SK-N-SH (cell line): ENCODE data around the gene CDS1.
"Not testable (repeated sequence)": the region's sequence is repeated elsewhere in the genome, so short reads cannot be mapped to it uniquely, and the experiment has no call there.

ENCODE experiments used
- ELF1 ChIP-seq: IDR thresholded peaks from 2 replicates; pipeline ENCODE4 v1.4.0; 2012
- MEF2A ChIP-seq: IDR thresholded peaks from 2 replicates; pipeline ENCODE4 v1.4.0; 2012; ENCODE audit warnings: low read depth, borderline replicate concordance
- RAD21 ChIP-seq: IDR thresholded peaks from 2 replicates; pipeline ENCODE4 v1.6.1; 2012; ENCODE audit warnings: mild to moderate bottlenecking, low read length
- TF ChIP-seq, protein P1 (sequence below): fragments of 200-600 bp; sonication (generic); IDR thresholded peaks from 2 replicates; pipeline ENCODE4 v1.6.1; 2017; ENCODE audit warnings: antibody characterized with exemption, mild to moderate bottlenecking, moderate library complexity

DNA sequence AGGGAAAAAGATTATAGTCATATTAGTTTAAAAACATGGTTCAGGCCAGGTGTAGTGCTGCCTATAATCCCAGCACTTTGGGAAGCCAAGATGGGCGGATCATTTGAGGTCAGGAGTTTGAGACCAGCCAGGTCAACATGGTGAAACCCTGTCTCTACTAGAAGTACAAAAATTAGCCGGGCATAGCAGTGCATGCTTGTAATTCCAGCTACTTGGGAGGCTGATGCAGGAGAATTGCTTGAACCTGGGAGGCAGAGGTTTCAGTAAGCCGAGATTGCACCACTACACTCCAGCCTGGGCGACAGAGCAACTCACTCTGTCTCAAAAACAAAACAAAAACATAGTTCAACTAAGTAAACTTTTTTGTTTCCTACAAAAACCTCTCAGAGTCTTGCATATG, 99.7 kb downstream of the CDS1 start:
- TF ChIP-seq RAD21, MEF2A, ELF1: not testable (repeated sequence)
- TF ChIP-seq, protein P1, sequence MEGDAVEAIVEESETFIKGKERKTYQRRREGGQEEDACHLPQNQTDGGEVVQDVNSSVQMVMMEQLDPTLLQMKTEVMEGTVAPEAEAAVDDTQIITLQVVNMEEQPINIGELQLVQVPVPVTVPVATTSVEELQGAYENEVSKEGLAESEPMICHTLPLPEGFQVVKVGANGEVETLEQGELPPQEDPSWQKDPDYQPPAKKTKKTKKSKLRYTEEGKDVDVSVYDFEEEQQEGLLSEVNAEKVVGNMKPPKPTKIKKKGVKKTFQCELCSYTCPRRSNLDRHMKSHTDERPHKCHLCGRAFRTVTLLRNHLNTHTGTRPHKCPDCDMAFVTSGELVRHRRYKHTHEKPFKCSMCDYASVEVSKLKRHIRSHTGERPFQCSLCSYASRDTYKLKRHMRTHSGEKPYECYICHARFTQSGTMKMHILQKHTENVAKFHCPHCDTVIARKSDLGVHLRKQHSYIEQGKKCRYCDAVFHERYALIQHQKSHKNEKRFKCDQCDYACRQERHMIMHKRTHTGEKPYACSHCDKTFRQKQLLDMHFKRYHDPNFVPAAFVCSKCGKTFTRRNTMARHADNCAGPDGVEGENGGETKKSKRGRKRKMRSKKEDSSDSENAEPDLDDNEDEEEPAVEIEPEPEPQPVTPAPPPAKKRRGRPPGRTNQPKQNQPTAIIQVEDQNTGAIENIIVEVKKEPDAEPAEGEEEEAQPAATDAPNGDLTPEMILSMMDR = not testable (repeated sequence)
